CD8-positive, alpha-beta memory T cell (primary cell): ENCODE results near the gene TBC1D13. TPM values are rescaled to one million over a fixed set of nuclear protein-coding genes. Genes with fewer than 3 reads are reported as not detected.

Experiments
- CTCF ChIA-PET: fragments of 350-600 bp; sonication (Branson Sonifier 250); formaldehyde crosslinking; loops from one replicate; lab custom pipeline; 2021; ENCODE audit warnings: antibody characterized with exemption; lab: Charles Lee
- POLR2A ChIA-PET: fragments of 350-600 bp; sonication (Branson Sonifier 250); formaldehyde crosslinking; loops from one replicate; lab custom pipeline; 2021; ENCODE audit warnings: antibody characterized with exemption; lab: Charles Lee
- DNase-seq, 5 donors: peaks; one replicate each; pipeline versions ENCODE4 v3.0.0 to v3.0.0-alpha.2; 2020 to 2022; ENCODE audit warnings: mixed read lengths in 1 of 5
- H3K27ac ChIP-seq: one replicate; pipeline ENCODE4 v1.7.0; 2013; ENCODE audit warnings: low read depth, mild to moderate bottlenecking, low read length, moderate library complexity
- H3K27me3 ChIP-seq: 2 replicates; pipeline ENCODE4 v1.7.0; 2013; ENCODE audit warnings: low read length, mild to moderate bottlenecking; ENCODE audit not compliant: insufficient read depth, poor library complexity, severe bottlenecking
- H3K36me3 ChIP-seq: 2 replicates; pipeline ENCODE4 v1.7.0; 2013; ENCODE audit warnings: mild to moderate bottlenecking, low read length, moderate library complexity; ENCODE audit not compliant: insufficient read depth
- H3K4me1 ChIP-seq: 2 replicates; pipeline ENCODE4 v1.7.0; 2013; ENCODE audit warnings: mild to moderate bottlenecking, low read length, moderate library complexity; ENCODE audit not compliant: insufficient read depth
- H3K4me3 ChIP-seq: 2 replicates; pipeline ENCODE4 v1.7.0; 2013; ENCODE audit warnings: mild to moderate bottlenecking, low read length
- H3K9me3 ChIP-seq: 2 replicates; pipeline ENCODE4 v1.7.0; 2013; ENCODE audit warnings: mild to moderate bottlenecking, low read length
- H3K27ac Mint-ChIP-seq, 8 donors: one replicate each; pipeline ENCODE4 v1.8.0; 2020 to 2021; ENCODE audit warnings: mixed read lengths in 8 of 8, mild to moderate bottlenecking in 6 of 8, inconsistent platforms in 3 of 8, moderate library complexity in 3 of 8
- H3K27me3 Mint-ChIP-seq, 2 donors: one replicate each; pipeline ENCODE4 v1.8.0; 2020 to 2021; ENCODE audit warnings: mixed read lengths in 2 of 2, mild to moderate bottlenecking in 1 of 2, moderate library complexity in 1 of 2
- H3K36me3 Mint-ChIP-seq, 3 donors: one replicate each; pipeline ENCODE4 v1.8.0; 2020 to 2021; ENCODE audit warnings: mixed read lengths in 3 of 3, inconsistent platforms in 1 of 3, mild to moderate bottlenecking in 1 of 3
- H3K4me1 Mint-ChIP-seq, 3 donors: one replicate each; pipeline ENCODE4 v1.8.0; 2020 to 2021; ENCODE audit warnings: mixed read lengths in 3 of 3, inconsistent platforms in 1 of 3, mild to moderate bottlenecking in 1 of 3
- H3K4me3 Mint-ChIP-seq, 7 donors: one replicate each; pipeline ENCODE4 v1.8.0; 2020 to 2021; ENCODE audit warnings: mixed read lengths in 7 of 7, mild to moderate bottlenecking in 6 of 7, moderate library complexity in 4 of 7, inconsistent platforms in 2 of 7
- H3K9me3 Mint-ChIP-seq, 5 donors: one replicate each; pipeline ENCODE4 v1.8.0; 2020 to 2022; ENCODE audit warnings: mixed read lengths in 5 of 5, mild to moderate bottlenecking in 3 of 5, moderate library complexity in 2 of 5, inconsistent platforms in 1 of 5
- polyA plus RNA-seq: library from polyadenylated mRNA; unstranded; fragments of 300-500 nt; fragmentation: Illumina TruSeq; gene quantifications from one replicate; pipeline ENCODE4 v1.2.3, GENCODE V29; 2021
- total RNA-seq, 2 experiments: library from RNA; stranded (reverse); gene quantifications; one replicate each; pipeline ENCODE4 v1.2.3, GENCODE V29; 2021

Gene TBC1D13
- total and polyA plus RNA-seq, 3 experiments from 2014 or later: 23.0 to 36.8 (median 24.6) TPM

DNA sequence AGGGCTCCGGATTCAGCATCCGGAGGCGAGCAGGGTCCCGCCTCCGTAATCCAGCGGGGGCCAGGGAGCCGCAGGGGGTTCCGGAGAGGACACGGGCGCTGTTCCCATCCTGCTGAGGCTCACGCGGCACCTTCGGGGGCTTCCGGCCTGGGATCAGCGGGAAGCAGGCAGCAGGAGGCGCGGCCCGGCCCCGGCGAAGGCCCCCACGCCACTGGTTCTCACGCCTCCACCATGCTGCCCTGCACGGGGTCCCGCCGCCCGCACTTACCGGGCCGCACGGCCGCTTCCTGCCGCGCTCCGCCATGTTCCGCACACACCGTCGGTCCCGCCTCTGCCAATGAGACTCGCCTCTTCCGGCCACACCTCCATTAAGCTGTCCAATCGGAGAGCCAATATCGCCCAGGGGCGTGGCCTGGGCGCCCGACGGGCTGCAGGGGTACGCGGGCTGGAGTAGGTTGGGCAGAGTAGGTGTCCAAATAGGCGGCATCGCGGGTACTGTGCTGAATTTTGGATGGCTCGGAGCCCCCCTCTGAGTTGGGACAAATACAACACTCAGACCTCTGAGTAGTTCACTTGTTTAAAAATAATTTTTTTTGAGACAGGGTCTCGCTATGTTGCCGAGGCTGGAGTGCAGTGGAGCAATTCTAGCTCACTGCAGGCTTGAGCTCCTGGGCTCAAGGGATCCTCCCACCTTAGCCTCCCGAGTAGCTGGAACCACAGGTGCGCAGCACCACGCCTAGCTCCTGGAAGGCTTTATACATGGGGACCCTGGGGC, 42.6 kb downstream of the TBC1D13 start, which contains the start of gene SPOUT1:
TSS of gene SPOUT1 (minus strand) at position 318 of the 775 bp plus-strand sequence. CDS start at position 304, 14 bp downstream.
- DNase-seq: peak; percentile 90 to 96 (median 91)
- Mint-ChIP-seq H3K36me3 (peaks cover 0 to 52% (median 0%) of the 10 kb centered on the region in 3 donors), H3K9me3 (no peaks in the 10 kb centered on the region), H3K27me3 (peaks cover 0 to 3% of the 10 kb centered on the region in 2 donors), H3K4me1 (peaks cover 20 to 24% (median 21%) of the 10 kb centered on the region in 3 donors), H3K27ac (peak within 1 kb of the TSS; percentile 62 to 96 (median 92)), H3K4me3 (peak within 1 kb of the TSS; percentile 91 to 99 (median 93))
- ChIA-PET POLR2A (interaction anchor here (0.5 to 2.5 kb wide), 5 partner anchors 10 to 181 kb away, joined by 3 to 39 read pairs (median 4); partner anchors contain the start of gene ENDOG), CTCF (interaction anchor here (0.9 to 2.5 kb wide), 5 partner anchors 11 to 97 kb away, joined by 3 to 28 read pairs (median 3); partner anchors contain the start of gene ENDOG)
- H3K27me3 ChIP-seq: no peaks in the 10 kb centered on the region
- peak within 1 kb of the TSS; percentile 67 for H3K27ac ChIP-seq
- peaks cover 14% of the 10 kb centered on the region for H3K36me3 ChIP-seq
- peak within 1 kb of the TSS; percentile 94 for H3K4me3 ChIP-seq
- H3K9me3 ChIP-seq: no peaks in the 10 kb centered on the region
- H3K4me1 ChIP-seq: peaks cover 17% of the 10 kb centered on the region

DNA sequence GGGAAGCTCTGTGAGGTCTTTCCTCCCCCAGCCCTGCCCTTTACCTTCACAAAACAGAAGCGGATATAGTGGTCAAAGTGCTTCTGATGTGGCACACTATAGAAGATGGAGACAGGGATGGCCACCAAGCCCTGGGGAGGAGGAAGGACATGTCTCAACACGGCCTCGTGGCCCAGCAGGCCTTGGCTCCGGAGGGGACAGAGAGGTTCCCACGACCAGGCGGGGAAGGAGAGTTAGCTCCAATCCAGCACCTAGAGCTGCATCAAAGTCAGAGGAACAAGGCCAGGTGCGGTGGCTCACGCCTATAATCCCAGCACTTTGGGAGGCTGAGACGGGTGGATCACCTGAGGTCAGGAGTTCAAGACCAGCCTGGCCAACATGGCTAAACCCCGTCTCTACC, 46.6 kb downstream of the TBC1D13 start:
- ChIA-PET CTCF (no interaction called here), POLR2A (no interaction called here)
- Histone ChIP-seq H3K36me3 (no peaks in the 10 kb centered on the region), H3K4me1 (peaks cover 12% of the 10 kb centered on the region), H3K4me3 (no peak overlapping the region), H3K27ac (no peak overlapping the region), H3K9me3 (no peaks in the 10 kb centered on the region), H3K27me3 (no peaks in the 10 kb centered on the region)
- Mint-ChIP-seq H3K4me1 (peaks cover 11 to 15% (median 13%) of the 10 kb centered on the region in 3 donors), H3K9me3 (no peaks in the 10 kb centered on the region), H3K27ac (no peak overlapping the region), H3K36me3 (peaks cover 0 to 32% (median 0%) of the 10 kb centered on the region in 3 donors), H3K27me3 (peaks cover 0 to 3% of the 10 kb centered on the region in 2 donors), H3K4me3 (no peak overlapping the region)
- DNase-seq: no peak

DNA sequence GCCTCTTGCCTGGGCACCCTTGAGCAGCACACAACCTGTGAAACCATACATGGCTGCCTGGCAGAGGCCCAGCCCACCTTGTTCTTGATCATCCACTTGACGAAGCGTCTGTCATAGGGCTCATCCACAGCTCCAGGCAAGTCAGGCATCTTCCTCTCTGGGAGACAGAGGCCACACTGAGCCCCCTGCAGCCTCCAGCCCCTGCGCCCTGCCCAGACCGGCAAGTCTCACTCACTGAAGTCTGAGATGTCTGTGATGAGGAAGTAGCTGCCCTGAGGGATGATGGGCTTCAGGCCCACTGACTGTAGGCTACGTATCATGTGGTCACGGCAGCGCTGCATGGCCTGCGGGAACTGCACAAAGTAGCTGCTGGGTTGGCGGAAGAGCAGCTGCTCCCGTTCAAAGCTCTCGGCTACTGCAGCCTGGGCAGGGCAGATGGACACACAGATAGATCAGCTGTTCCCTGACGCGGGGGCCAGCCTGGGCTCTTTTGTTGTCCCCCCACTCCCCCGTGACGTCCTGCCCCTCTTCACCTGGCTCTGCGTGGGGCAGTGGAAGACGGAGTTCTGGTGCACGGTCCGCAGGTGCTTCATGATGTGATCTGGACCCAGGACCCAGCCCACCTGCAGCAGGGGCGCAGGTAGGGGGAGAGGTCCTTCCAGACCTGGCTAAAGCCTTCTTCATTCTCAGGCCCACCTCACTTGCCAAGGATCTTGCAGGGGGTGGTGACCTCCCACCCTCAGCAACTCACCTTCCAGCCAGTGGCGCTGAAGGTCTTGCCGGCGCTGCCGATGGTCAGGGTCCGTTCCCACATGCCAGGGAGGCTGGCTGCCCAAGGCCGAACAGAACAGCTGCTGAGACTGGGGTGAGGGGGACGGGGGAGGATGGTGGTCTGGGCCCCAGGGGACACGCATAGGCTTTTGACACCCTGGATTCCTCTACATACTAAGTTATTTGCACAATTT, 48.5 kb downstream of the TBC1D13 start:
- Mint-ChIP-seq H3K4me1 (no peaks in the 10 kb centered on the region), H3K27me3 (no peaks in the 10 kb centered on the region), H3K36me3 (peaks cover 0 to 31% (median 0%) of the 10 kb centered on the region in 3 donors), H3K27ac (no peak overlapping the region), H3K4me3 (peak overlapping the region in 1 of 7 donors; percentile 44), H3K9me3 (no peaks in the 10 kb centered on the region)
- Histone ChIP-seq H3K27ac (no peak overlapping the region), H3K9me3 (no peaks in the 10 kb centered on the region), H3K4me3 (no peak overlapping the region), H3K27me3 (no peaks in the 10 kb centered on the region), H3K36me3 (no peaks in the 10 kb centered on the region), H3K4me1 (no peaks in the 10 kb centered on the region)
- POLR2A ChIA-PET: no interaction called here
- CTCF ChIA-PET: interaction anchor here (0.6 kb wide), 1 partner anchor 25 kb away, joined by 4 read pairs; no protein-coding TSS in a partner anchor
- DNase-seq: no peak

DNA sequence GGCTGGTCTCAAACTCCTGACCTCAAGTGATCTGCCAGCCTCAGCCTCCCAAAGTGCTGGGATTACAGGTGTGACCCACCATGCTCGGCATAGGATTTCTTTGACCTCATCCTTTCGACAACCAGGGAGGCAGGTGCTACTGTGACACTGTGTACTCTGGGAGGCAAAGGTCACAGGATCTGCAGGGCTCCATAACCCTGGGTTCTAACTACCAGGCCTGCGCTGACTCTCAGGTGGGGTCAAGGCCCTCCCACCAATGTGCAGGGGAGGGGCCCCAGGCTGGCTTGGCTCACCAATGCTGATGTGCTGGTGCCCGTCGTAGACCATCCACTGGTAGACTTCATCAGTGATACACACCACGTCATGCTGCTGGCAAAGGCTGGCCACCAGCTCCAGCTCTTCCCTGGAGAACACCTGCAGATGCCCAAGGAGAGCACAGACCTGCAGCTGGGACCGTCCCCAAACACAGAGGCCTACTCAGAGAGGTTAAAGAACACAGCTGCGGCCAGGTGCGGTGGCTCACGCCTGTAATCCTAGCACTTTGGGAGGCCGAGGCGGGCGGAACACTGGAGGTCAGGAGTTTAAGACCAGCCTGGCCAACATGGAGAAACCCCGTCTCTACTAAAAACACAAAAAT, 49.6 kb downstream of the TBC1D13 start:
- CTCF ChIA-PET: interaction anchor here (0.6 to 2.4 kb wide), 2 partner anchors 18 to 26 kb away, joined by 4 to 10 read pairs; partner anchors contain the start of gene ENDOG
- POLR2A ChIA-PET: no interaction called here
- Histone ChIP-seq H3K27me3 (no peaks in the 10 kb centered on the region), H3K27ac (no peak overlapping the region), H3K4me1 (no peaks in the 10 kb centered on the region), H3K9me3 (no peaks in the 10 kb centered on the region), H3K36me3 (no peaks in the 10 kb centered on the region), H3K4me3 (no peak overlapping the region)
- DNase-seq: no peak
- H3K4me1 Mint-ChIP-seq: no peaks in the 10 kb centered on the region
- H3K27me3 Mint-ChIP-seq: no peaks in the 10 kb centered on the region
- H3K36me3 Mint-ChIP-seq: peaks cover 0 to 35% (median 2%) of the 10 kb centered on the region in 3 donors
- no peak overlapping the region for H3K4me3 Mint-ChIP-seq
- no peaks in the 10 kb centered on the region for H3K9me3 Mint-ChIP-seq
- H3K27ac Mint-ChIP-seq: peak overlapping the region in 1 of 8 donors; percentile 72

DNA sequence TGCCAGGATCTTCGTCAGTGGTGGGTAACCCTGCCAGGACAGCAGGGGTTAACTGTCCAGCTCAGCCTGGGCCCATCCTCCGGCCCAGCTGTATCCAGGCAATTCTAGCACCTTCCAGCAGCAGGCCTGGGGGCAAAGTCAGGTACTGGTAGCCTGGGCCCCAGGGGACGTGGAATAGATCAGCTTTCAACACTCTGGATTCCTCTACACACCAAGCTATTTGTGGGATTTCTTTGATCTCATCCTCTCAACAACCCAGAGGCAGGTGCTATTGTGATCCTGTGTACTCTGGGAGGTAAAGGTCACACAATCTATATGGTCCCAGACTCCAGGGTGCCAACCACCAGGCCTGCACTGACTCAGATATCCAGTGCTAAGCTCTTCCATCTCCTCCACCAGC, 51.3 kb downstream of the TBC1D13 start:
- Mint-ChIP-seq H3K36me3 (peaks cover 0 to 41% (median 3%) of the 10 kb centered on the region in 3 donors), H3K27me3 (no peaks in the 10 kb centered on the region), H3K4me3 (no peak overlapping the region), H3K9me3 (no peaks in the 10 kb centered on the region), H3K4me1 (no peaks in the 10 kb centered on the region), H3K27ac (peak overlapping the region in 1 of 8 donors; percentile 20)
- Histone ChIP-seq H3K4me3 (no peak overlapping the region), H3K27ac (no peak overlapping the region), H3K4me1 (no peaks in the 10 kb centered on the region), H3K27me3 (no peaks in the 10 kb centered on the region), H3K9me3 (no peaks in the 10 kb centered on the region), H3K36me3 (no peaks in the 10 kb centered on the region)
- CTCF ChIA-PET: interaction anchor here (2.4 kb wide), 1 partner anchor 20 kb away, joined by 10 read pairs; the partner anchor contains the start of gene ENDOG
- DNase-seq: no peak
- POLR2A ChIA-PET: no interaction called here

DNA sequence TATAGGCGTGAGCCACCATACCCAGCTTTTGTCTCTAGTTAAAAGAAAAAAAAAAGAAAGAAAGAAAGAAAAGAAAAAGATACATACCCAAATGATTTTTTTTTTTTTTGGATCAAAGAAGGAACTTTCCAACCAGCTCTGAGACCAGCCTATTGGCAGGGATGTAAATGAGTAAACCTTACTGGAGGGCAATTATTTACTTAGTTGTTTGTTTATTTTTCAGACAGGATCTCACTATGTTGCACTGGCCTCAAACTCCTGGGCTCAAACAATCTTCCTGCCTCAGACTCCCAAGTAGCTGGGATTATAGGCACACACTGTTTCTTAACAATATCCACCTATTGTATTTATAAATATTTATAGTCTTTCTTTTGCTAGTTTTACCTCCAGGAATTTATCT, 53.5 kb downstream of the TBC1D13 start:
- H3K27ac ChIP-seq: no peak overlapping the region
- H3K27me3 Mint-ChIP-seq: no peaks in the 10 kb centered on the region
- POLR2A ChIA-PET: interaction anchor here (0.8 kb wide), 1 partner anchor 11 kb away, joined by 3 read pairs; the partner anchor contains the start of gene SPOUT1
- no peak overlapping the region for H3K27ac Mint-ChIP-seq
- no peaks in the 10 kb centered on the region for H3K4me1 ChIP-seq
- H3K36me3 Mint-ChIP-seq: peaks cover 0 to 37% (median 3%) of the 10 kb centered on the region in 3 donors
- no peaks in the 10 kb centered on the region for H3K27me3 ChIP-seq
- DNase-seq: no peak
- no peaks in the 10 kb centered on the region for H3K9me3 ChIP-seq
- no peaks in the 10 kb centered on the region for H3K36me3 ChIP-seq
- H3K4me3 Mint-ChIP-seq: no peak overlapping the region
- no peaks in the 10 kb centered on the region for H3K4me1 Mint-ChIP-seq
- H3K9me3 Mint-ChIP-seq: no peaks in the 10 kb centered on the region
- H3K4me3 ChIP-seq: no peak overlapping the region
- CTCF ChIA-PET: interaction anchor here (1.1 kb wide), 1 partner anchor 88 kb away, joined by 3 read pairs; no protein-coding TSS in a partner anchor
